Panc1 (cell line): Measurements from ENCODE around the gene SPOCK1. TPM values are rescaled to one million over a fixed set of nuclear protein-coding genes. Genes with fewer than 3 reads are reported as not detected.

Source experiments
- ATAC-seq: fragments of 200-7000 bp; cut with Tn5 transposase; 2 replicates; pipeline ENCODE4 v1.9.1; 2020; ENCODE audit warnings: mild to moderate bottlenecking, moderate library complexity
- BruUV-seq: library from RNA; stranded (reverse); fragments of 400-500 nt; replicated peaks from 2 replicates; lab custom pipeline; 2021; lab: Mats Ljungman, UMichigan
- CTCF ChIA-PET: fragments of 300-600 bp; sonication (Branson Sonifier 250); formaldehyde crosslinking; loops from one replicate; lab custom pipeline; 2022; ENCODE audit warnings: antibody characterized with exemption; lab: Charles Lee
- POLR2A ChIA-PET: fragments of 300-600 bp; sonication (Branson Sonifier 250); formaldehyde crosslinking; loops from one replicate; lab custom pipeline; 2022; ENCODE audit warnings: antibody characterized with exemption; lab: Charles Lee
- DNase-seq: peaks from one replicate; pipeline ENCODE4 v3.0.0-alpha.2; 2010; ENCODE audit warnings: low read depth, low spot score
- H3K27ac ChIP-seq: 2 replicates; pipeline ENCODE4 v1.5.1; 2011; ENCODE audit warnings: mild to moderate bottlenecking, low read length, inconsistent platforms
- H3K27me3 ChIP-seq: fragments of 200-500 bp; sonication (Bioruptor generic); 2 replicates; pipeline ENCODE4 v1.6.0; 2014; ENCODE audit warnings: low read length, inconsistent platforms; ENCODE audit not compliant: control insufficient read depth, insufficient read depth
- H3K36me3 ChIP-seq: fragments of 200-500 bp; sonication (Bioruptor generic); 2 replicates; pipeline ENCODE4 v1.5.1; 2014; ENCODE audit warnings: inconsistent platforms, mild to moderate bottlenecking, low read length, moderate library complexity; ENCODE audit not compliant: control insufficient read depth, insufficient read depth
- H3K4me1 ChIP-seq: 2 replicates; pipeline ENCODE4 v1.5.1; 2011; ENCODE audit warnings: inconsistent platforms, mild to moderate bottlenecking, low read length, moderate library complexity; ENCODE audit not compliant: control insufficient read depth, insufficient read depth
- H3K4me3 ChIP-seq, 2 experiments: 2 replicates each; pipeline ENCODE4 v1.5.1; 2011 to 2012; ENCODE audit warnings: low read depth in 2 of 2, low read length in 2 of 2, mild to moderate bottlenecking in 2 of 2, inconsistent platforms in 1 of 2, moderate library complexity in 1 of 2
- H3K9me3 ChIP-seq: fragments of 200-500 bp; sonication (Bioruptor generic); 2 replicates; pipeline ENCODE4 v1.5.1; 2014; ENCODE audit warnings: low read depth, mild to moderate bottlenecking, inconsistent platforms, low read length, moderate library complexity; ENCODE audit not compliant: control insufficient read depth, insufficient read depth
- CTCF ChIP-seq: fragments of 450-650 bp; IDR thresholded peaks from 2 replicates; pipeline ENCODE4 v1.5.1; 2017; ENCODE audit warnings: mild to moderate bottlenecking
- POLR2AphosphoS5 ChIP-seq: IDR thresholded peaks from 2 replicates; pipeline ENCODE4 v1.6.1; 2012; ENCODE audit warnings: mild to moderate bottlenecking, low read depth, low read length, moderate library complexity
- REST ChIP-seq, 2 experiments: IDR thresholded peaks; 2 replicates each; pipeline ENCODE4 v1.6.1; 2011 to 2012; ENCODE audit warnings: low read depth in 2 of 2, control low read depth in 1 of 2, low read length in 1 of 2, mild to moderate bottlenecking in 1 of 2, moderate library complexity in 1 of 2; ENCODE audit not compliant: insufficient read depth in 1 of 2
- SIN3A ChIP-seq: IDR thresholded peaks from 2 replicates; pipeline ENCODE4 v1.6.1; 2012; ENCODE audit warnings: low read depth, mild to moderate bottlenecking, low read length, moderate library complexity, borderline replicate concordance; ENCODE audit not compliant: insufficient read depth
- TCF7L2 ChIP-seq: IDR thresholded peaks from 2 replicates; pipeline ENCODE4 v1.6.1; 2011; ENCODE audit warnings: mild to moderate bottlenecking, low read depth, low read length, inconsistent platforms
- in situ Hi-C: cut with HindIII; loops from 2 replicates; pipeline ENCODE4 v1.10.0; 2016; ENCODE audit warnings: low sequenced_read_pairs, low pct_unique_long_range_greater_than_20kb
- intact Hi-C: fragments of 100-400 bp; cut with micrococcal nuclease; formaldehyde crosslinking; loops from one replicate; pipeline ENCODE4 v1.10.0; 2022; ENCODE audit not compliant: unreplicated experiment
- total RNA-seq: library from RNA; stranded (reverse); gene quantifications from one replicate; pipeline ENCODE4 v1.2.1, GENCODE V29; 2021; ENCODE audit not compliant: unreplicated experiment

The SPOCK1 gene
- total RNA-seq, 1 experiment from 2014 or later, result 15.6 TPM

- H3K27ac ChIP-seq, result no peak overlapping the region
- intact Hi-C loops, result no loop called here
Observed at GRCh38 chr5:137461391-137462264, 37.5 kb downstream of the SPOCK1 start.

GRCh38 chr5:137454671-137455070 is 44.5 kb downstream of the SPOCK1 start:
- Histone ChIP-seq H3K4me3 (no peak overlapping the region), H3K27me3 (no peaks in the 10 kb centered on the region; the same call in 1 of the 2 replicates), H3K4me1 (no peaks in the 10 kb centered on the region), H3K36me3 (no peaks in the 10 kb centered on the region), H3K27ac (no peak overlapping the region), H3K9me3 (no peaks in the 10 kb centered on the region)
- TF ChIP-seq CTCF (no peak), POLR2AphosphoS5 (no peak), REST (IDR thresholded peaks at IDR 0.05; ENCODE audit: insufficient read depth in 1 of 2, low read depth in 2 of 2, low read length in 1 of 2) (no peak), SIN3A (no peak), TCF7L2 (no peak)
- ChIA-PET CTCF (no interaction called here), POLR2A (no interaction called here)
- intact Hi-C loops, result no loop called here
- ATAC-seq (no peak), DNase-seq (no peak)
- no TSS peak for BruUV-seq
- in situ Hi-C loops, result no loop called here

More at GRCh38 chr5:137461391-137462264, 37.5 kb downstream of the SPOCK1 start:
- ChIA-PET CTCF (no interaction called here), POLR2A (no interaction called here)
- BruUV-seq, result no TSS peak
- in situ Hi-C loops, result no loop called here
- ATAC-seq (no peak; the same call in 1 of the 2 replicates), DNase-seq (no peak)
- TF ChIP-seq POLR2AphosphoS5 (no peak), SIN3A (no peak), CTCF (no peak), TCF7L2 (no peak)
- Histone ChIP-seq H3K36me3 (no peaks in the 10 kb centered on the region), H3K4me1 (no peaks in the 10 kb centered on the region), H3K4me3 (no peak overlapping the region), H3K27me3 (no peaks in the 10 kb centered on the region; the same call in 1 of the 2 replicates), H3K9me3 (no peaks in the 10 kb centered on the region)
